Osteocyte (in vitro differentiated cells): ENCODE results near the gene TSPAN5. TPM values are rescaled to one million over a fixed set of nuclear protein-coding genes. Genes with fewer than 3 reads are reported as not detected.

Source experiments
- DNase-seq: peaks from one replicate; pipeline ENCODE4 v3.0.0; 2021; ENCODE audit warnings: mixed read lengths; ENCODE audit not compliant: unreplicated experiment; ENCODE audit errors: extremely low spot score
- H3K27ac Mint-ChIP-seq: one replicate; pipeline ENCODE4 v1.8.0; 2021; ENCODE audit warnings: mild to moderate bottlenecking, mixed read lengths; ENCODE audit not compliant: unreplicated experiment
- H3K27me3 Mint-ChIP-seq: one replicate; pipeline ENCODE4 v1.8.0; 2021; ENCODE audit warnings: mixed read lengths; ENCODE audit not compliant: unreplicated experiment
- H3K36me3 Mint-ChIP-seq: one replicate; pipeline ENCODE4 v1.8.0; 2021; ENCODE audit warnings: mixed read lengths; ENCODE audit not compliant: unreplicated experiment
- H3K4me1 Mint-ChIP-seq: one replicate; pipeline ENCODE4 v1.8.0; 2021; ENCODE audit warnings: mixed read lengths; ENCODE audit not compliant: unreplicated experiment
- H3K4me3 Mint-ChIP-seq: one replicate; pipeline ENCODE4 v1.8.0; 2021; ENCODE audit warnings: mild to moderate bottlenecking, moderate library complexity, mixed read lengths; ENCODE audit not compliant: unreplicated experiment
- H3K9me3 Mint-ChIP-seq: one replicate; pipeline ENCODE4 v1.8.0; 2021; ENCODE audit warnings: mixed read lengths; ENCODE audit not compliant: unreplicated experiment
- total RNA-seq: library from RNA; stranded (reverse); gene quantifications from 2 replicates; pipeline ENCODE4 v1.2.1, GENCODE V29; 2021
- TF ChIP-seq, protein P1 (sequence below): fragments of 200-600 bp; sonication (generic); IDR thresholded peaks from 2 replicates; pipeline ENCODE4 v1.5.0; 2021; ENCODE audit warnings: antibody characterized with exemption, mild to moderate bottlenecking, moderate library complexity

The TSPAN5 gene
- total RNA-seq, 1 donor from 2014 or later, result 64.2 TPM

DNA sequence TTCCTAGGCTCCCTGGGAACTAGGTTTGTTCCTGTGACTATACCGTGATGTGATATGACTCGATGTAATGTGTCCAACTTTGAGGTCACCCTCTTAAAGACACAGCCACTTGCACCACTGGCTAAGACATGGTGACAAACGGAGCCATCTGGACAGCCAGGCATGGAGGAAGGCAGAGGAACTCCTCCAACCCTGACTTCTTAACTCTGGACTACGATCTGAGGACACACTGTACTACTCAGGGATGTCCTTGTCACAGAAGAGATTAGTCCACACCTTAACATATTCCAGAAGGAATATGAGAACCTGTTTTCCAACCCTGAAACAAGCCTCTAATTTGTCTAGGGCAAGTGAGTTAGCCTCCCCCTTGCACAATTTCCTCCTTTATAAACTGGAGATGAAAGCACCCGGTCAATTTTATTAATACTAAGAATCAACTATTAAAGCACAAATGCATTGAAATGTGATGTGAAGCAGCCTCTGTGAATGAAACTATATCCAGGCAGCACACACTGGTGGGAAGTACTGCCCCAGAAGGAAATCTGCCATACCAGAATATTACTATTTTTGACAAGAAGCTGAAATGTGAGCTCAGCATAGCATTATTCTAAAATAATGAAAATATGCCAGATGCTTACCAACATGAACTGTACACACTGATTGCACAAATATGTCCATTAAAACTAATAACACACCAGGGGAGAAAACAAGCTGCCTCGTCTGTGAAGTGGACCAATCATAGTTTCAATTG is 47.3 kb downstream of the TSPAN5 start:
- TF ChIP-seq, protein P1, sequence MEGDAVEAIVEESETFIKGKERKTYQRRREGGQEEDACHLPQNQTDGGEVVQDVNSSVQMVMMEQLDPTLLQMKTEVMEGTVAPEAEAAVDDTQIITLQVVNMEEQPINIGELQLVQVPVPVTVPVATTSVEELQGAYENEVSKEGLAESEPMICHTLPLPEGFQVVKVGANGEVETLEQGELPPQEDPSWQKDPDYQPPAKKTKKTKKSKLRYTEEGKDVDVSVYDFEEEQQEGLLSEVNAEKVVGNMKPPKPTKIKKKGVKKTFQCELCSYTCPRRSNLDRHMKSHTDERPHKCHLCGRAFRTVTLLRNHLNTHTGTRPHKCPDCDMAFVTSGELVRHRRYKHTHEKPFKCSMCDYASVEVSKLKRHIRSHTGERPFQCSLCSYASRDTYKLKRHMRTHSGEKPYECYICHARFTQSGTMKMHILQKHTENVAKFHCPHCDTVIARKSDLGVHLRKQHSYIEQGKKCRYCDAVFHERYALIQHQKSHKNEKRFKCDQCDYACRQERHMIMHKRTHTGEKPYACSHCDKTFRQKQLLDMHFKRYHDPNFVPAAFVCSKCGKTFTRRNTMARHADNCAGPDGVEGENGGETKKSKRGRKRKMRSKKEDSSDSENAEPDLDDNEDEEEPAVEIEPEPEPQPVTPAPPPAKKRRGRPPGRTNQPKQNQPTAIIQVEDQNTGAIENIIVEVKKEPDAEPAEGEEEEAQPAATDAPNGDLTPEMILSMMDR, result no peak
- peaks cover 2% of the 10 kb centered on the region for H3K9me3 Mint-ChIP-seq
- H3K27me3 Mint-ChIP-seq, result no peaks in the 10 kb centered on the region
- no peak for DNase-seq
- H3K4me3 Mint-ChIP-seq, result no peak overlapping the region
- H3K4me1 Mint-ChIP-seq, result peaks cover 78% of the 10 kb centered on the region
- peaks cover 2% of the 10 kb centered on the region for H3K36me3 Mint-ChIP-seq
- peak overlapping the region; percentile 45 for H3K27ac Mint-ChIP-seq

DNA sequence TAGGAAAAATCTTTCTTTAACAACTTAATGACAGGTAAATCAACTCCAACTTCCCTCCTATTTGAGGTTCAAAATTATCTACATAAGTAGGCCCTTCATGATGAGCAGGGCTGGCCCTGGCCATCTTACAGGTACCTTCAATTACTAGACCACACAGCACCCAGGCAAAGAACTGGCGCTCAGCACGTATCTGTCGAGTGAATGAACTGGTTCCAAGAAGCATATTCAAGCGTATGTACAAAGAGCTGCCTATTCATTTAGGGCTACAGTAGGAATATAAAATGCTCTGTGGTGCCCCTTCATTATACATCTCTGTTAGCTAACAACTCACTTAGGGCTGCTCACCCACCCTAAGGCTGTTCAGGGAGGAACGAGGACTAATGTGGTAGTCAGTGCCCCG is 48.0 kb downstream of the TSPAN5 start:
- H3K27me3 Mint-ChIP-seq, result no peaks in the 10 kb centered on the region
- H3K4me1 Mint-ChIP-seq, result peaks cover 78% of the 10 kb centered on the region
- H3K27ac Mint-ChIP-seq, result peak overlapping the region; percentile 64
- H3K36me3 Mint-ChIP-seq, result peaks cover 3% of the 10 kb centered on the region
- peaks cover 6% of the 10 kb centered on the region for H3K9me3 Mint-ChIP-seq
- no peak overlapping the region for H3K4me3 Mint-ChIP-seq
- no peak for DNase-seq
- TF ChIP-seq, protein P1, result no peak

DNA sequence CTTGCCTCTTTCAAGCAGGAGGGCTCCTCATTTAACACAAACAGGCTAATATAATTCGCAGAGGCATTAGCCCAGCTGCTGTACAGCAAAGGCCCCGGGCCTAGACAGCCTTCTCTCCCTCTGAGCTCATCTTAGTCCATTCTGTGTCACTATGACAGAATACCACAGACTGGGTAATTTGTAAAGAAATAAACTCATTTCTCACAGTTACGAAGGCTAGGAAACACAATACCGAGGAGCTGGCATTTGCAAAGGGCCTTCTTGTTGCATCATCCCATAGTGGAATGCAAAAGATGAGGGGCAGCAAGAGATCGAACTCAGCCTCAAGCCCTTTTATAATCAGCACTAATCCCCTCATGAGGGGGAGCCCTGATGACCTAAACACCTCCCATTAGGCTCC is 48.5 kb downstream of the TSPAN5 start:
- DNase-seq, result no peak
- Mint-ChIP-seq H3K27me3 (no peaks in the 10 kb centered on the region), H3K4me3 (no peak overlapping the region), H3K9me3 (peaks cover 6% of the 10 kb centered on the region), H3K27ac (peak overlapping the region; percentile 64), H3K4me1 (peaks cover 77% of the 10 kb centered on the region), H3K36me3 (peaks cover 6% of the 10 kb centered on the region)
- TF ChIP-seq, protein P1, result no peak

DNA sequence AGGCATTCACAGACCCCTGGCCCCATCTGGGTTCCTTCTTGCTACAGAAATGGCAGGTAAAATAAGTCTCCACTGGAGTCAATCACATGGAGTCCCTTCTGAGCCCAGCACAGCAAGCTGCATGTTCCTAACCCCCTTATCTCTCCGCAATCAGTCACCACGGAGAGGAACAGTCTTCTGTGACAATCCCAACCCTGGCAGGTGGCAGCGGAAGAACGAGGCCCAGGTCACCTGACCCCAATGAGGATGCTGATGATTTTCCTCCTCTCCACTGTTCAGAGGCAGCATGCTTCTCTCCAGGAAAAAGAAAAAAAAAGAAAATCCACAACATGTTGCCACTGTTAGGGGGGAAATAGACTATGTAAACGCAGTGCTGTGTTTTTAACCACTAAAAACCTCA is 50.1 kb downstream of the TSPAN5 start:
- H3K27ac Mint-ChIP-seq, result peak overlapping the region; percentile 46
- no peaks in the 10 kb centered on the region for H3K27me3 Mint-ChIP-seq
- H3K4me1 Mint-ChIP-seq, result peaks cover 72% of the 10 kb centered on the region
- no peak overlapping the region for H3K4me3 Mint-ChIP-seq
- peaks cover 6% of the 10 kb centered on the region for H3K9me3 Mint-ChIP-seq
- TF ChIP-seq, protein P1, result no peak
- peaks cover 6% of the 10 kb centered on the region for H3K36me3 Mint-ChIP-seq
- DNase-seq, result no peak

DNA sequence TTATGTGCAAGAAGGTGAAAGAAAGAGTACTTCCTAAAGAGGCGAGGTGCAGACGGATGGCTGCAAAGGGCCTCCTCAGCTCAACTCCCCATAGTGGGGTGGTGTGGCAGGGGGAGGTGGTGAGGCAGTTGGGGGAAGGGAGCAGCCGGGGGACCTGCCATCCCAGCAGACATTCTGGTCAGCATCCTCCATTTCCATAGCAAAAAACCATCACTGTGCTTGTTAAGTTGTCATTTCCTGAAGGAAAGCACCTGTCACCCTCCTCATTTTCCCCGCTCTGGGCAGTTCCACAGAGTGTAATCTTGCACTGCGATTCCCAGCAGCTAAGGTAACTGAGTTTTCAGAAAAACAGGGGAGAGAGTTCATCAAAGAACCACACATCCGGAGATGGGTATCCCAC is 51.5 kb downstream of the TSPAN5 start:
- TF ChIP-seq, protein P1, result no peak
- Mint-ChIP-seq H3K4me1 (peaks cover 63% of the 10 kb centered on the region), H3K9me3 (peaks cover 6% of the 10 kb centered on the region), H3K4me3 (no peak overlapping the region), H3K27me3 (no peaks in the 10 kb centered on the region), H3K36me3 (peaks cover 6% of the 10 kb centered on the region), H3K27ac (no peak overlapping the region)
- DNase-seq, result no peak
